Activated CD4-positive, alpha-beta T cell treated with anti-CD3 and anti-CD28 coated beads, Interleukin-2, amount 10 ng/mL, durations not matched to agents 7 days and 5 days (primary cell): Measurements from ENCODE around the gene AP4B1. TPM values are rescaled to one million over a fixed set of nuclear protein-coding genes. Genes with fewer than 3 reads are reported as not detected.
A peak's percentile ranks its signal among the peaks of the same experiment; 100 is the strongest.

Source experiments
- CTCF ChIA-PET: fragments of 350-600 bp; sonication (Branson Sonifier 250); formaldehyde crosslinking; loops from one replicate; lab custom pipeline; 2021; ENCODE audit warnings: antibody characterized with exemption; lab: Charles Lee
- POLR2A ChIA-PET: fragments of 350-600 bp; sonication (Branson Sonifier 250); formaldehyde crosslinking; loops from one replicate; lab custom pipeline; 2021; ENCODE audit warnings: antibody characterized with exemption; lab: Charles Lee
- DNase-seq: peaks from one replicate; pipeline ENCODE4 v3.0.0-alpha.2; 2020
- H3K27ac Mint-ChIP-seq: one replicate; pipeline ENCODE4 v1.8.0; 2021; ENCODE audit warnings: mild to moderate bottlenecking, moderate library complexity, mixed read lengths
- H3K27me3 Mint-ChIP-seq: one replicate; pipeline ENCODE4 v1.8.0; 2021; ENCODE audit warnings: mixed read lengths
- H3K36me3 Mint-ChIP-seq: one replicate; pipeline ENCODE4 v1.8.0; 2021; ENCODE audit warnings: low read depth, mixed read lengths
- H3K4me1 Mint-ChIP-seq: one replicate; pipeline ENCODE4 v1.8.0; 2021; ENCODE audit warnings: mixed read lengths
- H3K4me3 Mint-ChIP-seq: one replicate; pipeline ENCODE4 v1.8.0; 2021; ENCODE audit warnings: mild to moderate bottlenecking, moderate library complexity, mixed read lengths
- H3K9me3 Mint-ChIP-seq: one replicate; pipeline ENCODE4 v1.8.0; 2021; ENCODE audit warnings: mixed read lengths
- total RNA-seq, 2 experiments: library from RNA; stranded (reverse); gene quantifications; one replicate each; pipeline ENCODE4 v1.2.3, GENCODE V29; 2021

Gene AP4B1
- total RNA-seq, 2 experiments from 2014 or later = 39.4 to 41.9 TPM

DNA sequence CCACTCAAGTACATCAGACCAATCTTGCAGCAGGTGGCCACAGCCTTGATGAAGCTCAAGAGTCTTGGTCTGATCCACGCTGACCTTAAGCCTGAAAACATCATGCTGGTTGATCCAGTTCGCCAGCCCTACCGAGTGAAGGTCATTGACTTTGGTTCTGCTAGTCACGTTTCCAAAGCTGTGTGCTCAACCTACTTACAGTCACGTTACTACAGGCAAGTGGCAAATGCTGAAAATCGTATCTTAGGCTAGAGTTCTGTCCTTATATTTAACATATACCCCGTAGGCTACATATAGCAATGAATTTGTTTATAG lies 36.6 kb upstream of the AP4B1 start:
- H3K27ac Mint-ChIP-seq = peak overlapping the region; percentile 87
- H3K9me3 Mint-ChIP-seq = no peaks in the 10 kb centered on the region
- peaks cover 61% of the 10 kb centered on the region for H3K36me3 Mint-ChIP-seq
- peaks cover 77% of the 10 kb centered on the region for H3K4me1 Mint-ChIP-seq
- no peak for DNase-seq
- H3K4me3 Mint-ChIP-seq = no peak overlapping the region
- ChIA-PET CTCF (interaction anchor here (0.7 to 1.6 kb wide), 2 partner anchors 79 to 129 kb away, joined by 3 to 4 read pairs; partner anchors contain the start of gene RSBN1), POLR2A (interaction anchor here (0.6 kb wide), 1 partner anchor 37 kb away, joined by 15 read pairs; no protein-coding TSS in a partner anchor)
- H3K27me3 Mint-ChIP-seq = no peaks in the 10 kb centered on the region

DNA sequence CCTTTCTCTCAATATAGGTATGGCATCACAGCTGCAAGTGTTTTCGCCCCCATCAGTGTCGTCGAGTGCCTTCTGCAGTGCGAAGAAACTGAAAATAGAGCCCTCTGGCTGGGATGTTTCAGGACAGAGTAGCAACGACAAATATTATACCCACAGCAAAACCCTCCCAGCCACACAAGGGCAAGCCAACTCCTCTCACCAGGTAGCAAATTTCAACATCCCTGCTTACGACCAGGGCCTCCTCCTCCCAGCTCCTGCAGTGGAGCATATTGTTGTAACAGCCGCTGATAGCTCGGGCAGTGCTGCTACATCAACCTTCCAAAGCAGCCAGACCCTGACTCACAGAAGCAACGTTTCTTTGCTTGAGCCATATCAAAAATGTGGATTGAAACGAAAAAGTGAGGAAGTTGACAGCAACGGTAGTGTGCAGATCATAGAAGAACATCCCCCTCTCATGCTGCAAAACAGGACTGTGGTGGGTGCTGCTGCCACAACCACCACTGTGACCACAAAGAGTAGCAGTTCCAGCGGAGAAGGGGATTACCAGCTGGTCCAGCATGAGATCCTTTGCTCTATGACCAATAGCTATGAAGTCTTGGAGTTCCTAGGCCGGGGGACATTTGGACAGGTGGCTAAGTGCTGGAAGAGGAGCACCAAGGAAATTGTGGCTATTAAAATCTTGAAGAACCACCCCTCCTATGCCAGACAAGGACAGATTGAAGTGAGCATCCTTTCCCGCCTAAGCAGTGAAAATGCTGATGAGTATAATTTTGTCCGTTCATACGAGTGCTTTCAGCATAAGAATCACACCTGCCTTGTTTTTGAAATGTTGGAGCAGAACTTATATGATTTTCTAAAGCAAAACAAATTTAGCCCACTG lies 36.0 kb upstream of the AP4B1 start:
- CTCF ChIA-PET = interaction anchor here (0.7 to 1.6 kb wide), 4 partner anchors 34 to 129 kb away, joined by 3 to 4 read pairs (median 4); partner anchors contain the start of gene RSBN1
- Mint-ChIP-seq H3K36me3 (peaks cover 63% of the 10 kb centered on the region), H3K9me3 (no peaks in the 10 kb centered on the region), H3K27ac (peak overlapping the region; percentile 87), H3K27me3 (no peaks in the 10 kb centered on the region), H3K4me3 (peak overlapping the region; percentile 62), H3K4me1 (peaks cover 77% of the 10 kb centered on the region)
- DNase-seq = peak; percentile 51
- POLR2A ChIA-PET = interaction anchor here (0.6 kb wide), 1 partner anchor 37 kb away, joined by 15 read pairs; no protein-coding TSS in a partner anchor

DNA sequence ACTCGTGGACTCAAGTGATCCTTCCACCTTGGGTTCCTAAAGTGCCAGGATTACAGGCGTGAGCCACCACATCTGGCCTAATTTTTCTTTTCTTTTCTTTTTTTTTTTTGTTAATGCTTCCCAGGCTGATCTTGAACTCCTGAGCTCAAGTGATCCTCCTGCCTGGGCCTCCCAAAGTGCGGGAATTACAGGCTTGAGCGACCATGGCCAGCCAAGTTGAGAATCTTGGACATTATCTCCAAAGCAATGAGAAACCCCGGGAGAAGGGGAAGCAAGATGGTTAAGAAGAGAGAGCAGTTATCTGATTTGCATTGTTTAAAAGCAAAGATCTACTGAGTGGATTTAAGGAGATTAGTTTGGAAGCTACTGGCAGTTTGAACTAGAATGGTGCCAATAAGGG lies 33.6 kb upstream of the AP4B1 start:
- Mint-ChIP-seq H3K36me3 (peaks cover 65% of the 10 kb centered on the region), H3K27me3 (no peaks in the 10 kb centered on the region), H3K4me1 (peaks cover 84% of the 10 kb centered on the region), H3K27ac (peak overlapping the region; percentile 85), H3K4me3 (no peak overlapping the region), H3K9me3 (no peaks in the 10 kb centered on the region)
- ChIA-PET POLR2A (no interaction called here), CTCF (interaction anchor here (1.3 to 2.0 kb wide), 4 partner anchors 8 to 103 kb away, joined by 3 to 6 read pairs (median 4); partner anchors contain the start of gene HIPK1)
- DNase-seq = no peak

DNA sequence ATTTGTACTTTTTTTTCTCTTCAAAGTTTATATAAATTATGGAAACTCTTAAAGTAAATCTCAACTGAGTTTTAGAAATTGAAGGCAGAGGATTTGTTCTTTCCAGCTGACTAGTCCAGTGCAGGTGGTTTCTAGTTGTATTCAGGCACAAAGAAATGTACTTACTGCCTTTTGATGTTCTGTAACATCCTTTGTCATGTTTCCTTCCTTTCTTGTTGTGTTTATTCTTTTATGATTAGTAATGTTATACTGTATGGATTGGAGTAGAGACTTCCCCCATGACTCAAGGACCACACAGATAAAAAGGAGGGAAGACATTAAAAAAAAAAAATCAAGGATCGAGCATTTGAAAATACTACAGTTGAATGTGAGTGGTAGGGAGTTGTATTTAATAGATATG lies 32.5 kb upstream of the AP4B1 start:
- Mint-ChIP-seq H3K27ac (peak overlapping the region; percentile 81), H3K9me3 (no peaks in the 10 kb centered on the region), H3K4me3 (no peak overlapping the region), H3K36me3 (peaks cover 66% of the 10 kb centered on the region), H3K4me1 (peaks cover 90% of the 10 kb centered on the region), H3K27me3 (no peaks in the 10 kb centered on the region)
- POLR2A ChIA-PET = interaction anchor here (1.0 kb wide), 1 partner anchor 10 kb away, joined by 3 read pairs; no protein-coding TSS in a partner anchor
- CTCF ChIA-PET = interaction anchor here (0.9 to 1.8 kb wide), 3 partner anchors 9 to 40 kb away, joined by 3 to 5 read pairs (median 3); no protein-coding TSS in a partner anchor
- no peak for DNase-seq

DNA sequence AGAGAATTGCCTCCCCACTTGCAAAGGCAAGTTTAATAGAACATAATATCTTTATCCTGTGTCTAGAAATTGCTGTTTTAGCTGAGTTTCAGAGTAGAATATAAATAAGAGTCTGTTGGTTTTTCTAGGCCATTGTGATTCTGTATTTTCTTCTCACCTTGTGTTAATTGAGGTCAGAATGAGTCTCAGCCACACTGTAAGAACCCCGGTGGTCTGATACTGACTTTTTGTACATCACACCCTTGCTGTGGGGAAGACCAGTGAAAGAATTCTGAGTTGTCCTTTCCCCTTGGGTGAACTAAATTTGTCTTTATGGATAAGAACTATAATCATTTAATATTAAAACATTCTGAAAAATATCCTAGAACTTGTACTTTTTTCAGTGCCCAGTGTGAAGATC lies 31.4 kb upstream of the AP4B1 start:
- peaks cover 58% of the 10 kb centered on the region for H3K36me3 Mint-ChIP-seq
- H3K27me3 Mint-ChIP-seq = no peaks in the 10 kb centered on the region
- ChIA-PET CTCF (interaction anchor here (1.2 to 1.9 kb wide), 2 partner anchors 30 to 41 kb away, joined by 3 to 6 read pairs; no protein-coding TSS in a partner anchor), POLR2A (no interaction called here)
- H3K4me3 Mint-ChIP-seq = no peak overlapping the region
- no peak for DNase-seq
- H3K9me3 Mint-ChIP-seq = no peaks in the 10 kb centered on the region
- peaks cover 90% of the 10 kb centered on the region for H3K4me1 Mint-ChIP-seq
- H3K27ac Mint-ChIP-seq = no peak overlapping the region

DNA sequence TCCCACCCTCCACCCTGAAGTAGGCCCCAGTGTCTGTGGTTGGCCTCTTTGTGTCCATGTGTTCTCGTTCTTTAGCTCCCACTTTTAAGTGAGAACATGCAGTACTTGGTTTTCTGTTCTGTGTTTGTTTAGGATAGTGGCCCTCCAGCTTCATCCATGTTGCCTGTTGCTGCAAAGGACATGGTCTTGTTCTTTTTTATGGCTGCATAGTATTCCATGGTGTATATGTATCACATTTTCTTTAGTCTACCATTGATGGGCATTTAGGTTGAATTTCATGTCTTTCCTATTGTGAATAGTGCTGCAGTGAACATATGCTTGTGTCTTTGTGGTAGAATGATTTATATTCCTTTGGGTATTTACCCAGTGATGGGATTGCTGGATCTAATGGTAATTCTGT lies 30.6 kb upstream of the AP4B1 start:
- Mint-ChIP-seq H3K4me1 (peaks cover 86% of the 10 kb centered on the region), H3K36me3 (peaks cover 50% of the 10 kb centered on the region), H3K9me3 (no peaks in the 10 kb centered on the region), H3K27me3 (no peaks in the 10 kb centered on the region), H3K4me3 (no peak overlapping the region), H3K27ac (no peak overlapping the region)
- ChIA-PET POLR2A (no interaction called here), CTCF (interaction anchor here (0.6 to 1.9 kb wide), 6 partner anchors 12 to 352 kb away, joined by 3 to 6 read pairs (median 4); no protein-coding TSS in a partner anchor)
- no peak for DNase-seq

DNA sequence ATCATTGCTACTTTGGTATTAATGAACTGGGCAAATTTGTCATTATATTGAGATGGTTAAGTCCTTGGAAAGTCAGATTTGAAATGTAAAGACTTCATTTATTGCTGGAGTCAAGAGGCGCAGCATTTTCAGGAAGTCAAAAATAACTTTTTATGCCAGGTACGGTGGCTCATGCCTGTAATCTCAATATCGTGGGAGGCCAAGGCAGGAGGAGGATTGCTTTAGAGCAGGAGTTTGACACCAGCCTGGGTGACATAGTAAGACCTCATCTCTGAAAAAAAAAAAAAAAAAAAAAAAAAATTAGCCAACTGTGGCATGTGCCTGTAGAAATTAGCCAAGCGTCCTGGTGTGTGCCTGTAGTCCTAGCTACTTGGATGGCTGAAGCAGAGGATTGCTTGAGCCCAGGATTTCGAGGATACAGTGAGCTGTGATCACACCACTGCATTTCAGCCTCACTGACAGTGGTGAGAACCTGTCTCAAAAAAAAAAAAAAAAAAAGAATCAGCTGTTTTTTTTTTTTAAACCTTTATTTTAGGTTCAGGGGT lies 30.0 kb upstream of the AP4B1 start:
- Mint-ChIP-seq H3K4me1 (peaks cover 81% of the 10 kb centered on the region), H3K27ac (no peak overlapping the region), H3K4me3 (peak overlapping the region; percentile 86), H3K27me3 (no peaks in the 10 kb centered on the region), H3K9me3 (no peaks in the 10 kb centered on the region), H3K36me3 (peaks cover 48% of the 10 kb centered on the region)
- no peak for DNase-seq
- ChIA-PET CTCF (interaction anchor here (0.6 to 1.9 kb wide), 7 partner anchors 12 to 353 kb away, joined by 3 to 6 read pairs (median 5); no protein-coding TSS in a partner anchor), POLR2A (no interaction called here)

DNA sequence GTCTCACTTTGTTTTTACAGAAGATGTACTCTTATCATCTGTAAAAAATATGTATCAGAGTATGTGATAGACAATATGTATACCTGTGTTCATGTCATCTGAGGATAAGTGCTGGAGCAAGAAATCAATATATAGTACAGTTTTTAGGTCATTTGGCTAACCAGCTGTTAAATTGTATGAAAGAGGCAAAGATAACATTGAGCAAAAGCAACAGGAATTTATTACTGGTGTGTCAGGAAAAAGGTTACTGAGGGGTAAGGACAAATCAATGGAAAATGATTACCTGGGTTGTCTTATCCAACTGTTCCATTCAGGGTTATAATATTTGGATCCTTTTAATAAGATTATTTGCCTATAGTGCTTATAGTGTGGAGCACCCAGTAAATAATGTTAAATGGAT lies 29.4 kb upstream of the AP4B1 start:
- Mint-ChIP-seq H3K4me3 (peak overlapping the region; percentile 86), H3K27ac (peak overlapping the region; percentile 95), H3K36me3 (peaks cover 45% of the 10 kb centered on the region), H3K4me1 (peaks cover 75% of the 10 kb centered on the region), H3K9me3 (no peaks in the 10 kb centered on the region), H3K27me3 (no peaks in the 10 kb centered on the region)
- DNase-seq = no peak
- ChIA-PET POLR2A (no interaction called here), CTCF (interaction anchor here (1.1 to 1.4 kb wide), 3 partner anchors 10 to 58 kb away, joined by 3 to 6 read pairs (median 5); no protein-coding TSS in a partner anchor)

DNA sequence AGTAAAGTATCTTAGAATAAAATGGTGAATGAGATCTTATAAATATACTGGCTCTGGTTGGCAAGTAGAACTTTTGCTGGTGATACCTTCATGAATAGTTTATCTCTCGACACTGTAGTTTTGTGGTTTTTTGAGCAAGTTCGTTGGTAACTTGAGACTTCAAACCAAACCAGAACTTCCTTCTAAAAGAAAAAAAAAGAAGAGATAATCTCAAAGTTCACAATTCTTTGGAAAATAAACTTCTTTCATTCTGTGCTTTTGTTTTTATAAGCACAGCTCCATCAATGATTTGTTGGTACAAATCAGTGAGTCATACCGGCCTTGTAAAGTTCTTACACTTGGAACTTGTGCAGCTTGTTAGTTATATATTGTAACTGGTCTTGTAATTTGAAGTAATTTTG lies 26.9 kb upstream of the AP4B1 start:
- CTCF ChIA-PET = interaction anchor here (0.7 to 3.3 kb wide), 8 partner anchors 14 to 95 kb away, joined by 3 to 16 read pairs (median 5); no protein-coding TSS in a partner anchor
- Mint-ChIP-seq H3K27me3 (no peaks in the 10 kb centered on the region), H3K36me3 (peaks cover 32% of the 10 kb centered on the region), H3K27ac (peak overlapping the region; percentile 95), H3K4me1 (peaks cover 63% of the 10 kb centered on the region), H3K9me3 (no peaks in the 10 kb centered on the region), H3K4me3 (peak overlapping the region; percentile 86)
- peak; percentile 24 for DNase-seq
- POLR2A ChIA-PET = no interaction called here

DNA sequence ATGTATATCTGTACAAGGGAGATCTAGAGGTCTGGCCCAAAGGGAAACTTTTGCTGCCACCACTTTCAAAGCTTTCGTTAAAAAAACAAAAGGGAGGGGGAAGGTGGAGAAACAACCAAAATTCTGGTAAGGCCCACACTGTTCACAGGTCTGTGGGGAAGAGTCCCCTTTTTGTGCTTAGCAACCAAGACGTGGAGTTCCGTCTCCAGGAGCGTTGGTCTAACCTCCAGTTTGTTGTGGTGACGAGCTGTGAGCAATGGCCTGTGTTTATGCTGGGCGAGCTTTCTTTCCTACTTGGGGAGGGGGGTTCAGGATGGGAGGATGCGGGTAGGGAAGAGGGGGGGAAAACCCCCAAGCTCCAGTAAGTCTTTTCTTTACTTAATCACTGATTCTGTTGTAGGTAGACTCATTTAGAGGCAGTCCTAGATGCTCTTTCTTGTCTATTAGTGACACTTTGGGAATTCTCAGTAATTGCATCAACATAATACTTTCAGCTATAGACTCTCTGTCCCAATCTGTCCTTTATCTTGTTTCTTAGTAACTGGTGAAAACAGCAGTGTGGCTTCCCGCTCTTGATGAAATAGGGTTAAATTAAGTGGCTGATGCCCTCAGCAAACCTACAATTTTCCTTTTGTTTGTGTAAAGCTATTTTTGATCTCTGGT lies 26.0 kb upstream of the AP4B1 start:
- ChIA-PET CTCF (interaction anchor here (0.9 to 4.7 kb wide), 13 partner anchors 10 to 113 kb away, joined by 3 to 38 read pairs (median 5); partner anchors contain the start of genes AP4B1 and DCLRE1B), POLR2A (no interaction called here)
- Mint-ChIP-seq H3K27me3 (no peaks in the 10 kb centered on the region), H3K27ac (peak overlapping the region; percentile 95), H3K9me3 (no peaks in the 10 kb centered on the region), H3K4me1 (peaks cover 55% of the 10 kb centered on the region), H3K4me3 (peak overlapping the region; percentile 86), H3K36me3 (peaks cover 28% of the 10 kb centered on the region)
- peak; percentile 79 for DNase-seq

DNA sequence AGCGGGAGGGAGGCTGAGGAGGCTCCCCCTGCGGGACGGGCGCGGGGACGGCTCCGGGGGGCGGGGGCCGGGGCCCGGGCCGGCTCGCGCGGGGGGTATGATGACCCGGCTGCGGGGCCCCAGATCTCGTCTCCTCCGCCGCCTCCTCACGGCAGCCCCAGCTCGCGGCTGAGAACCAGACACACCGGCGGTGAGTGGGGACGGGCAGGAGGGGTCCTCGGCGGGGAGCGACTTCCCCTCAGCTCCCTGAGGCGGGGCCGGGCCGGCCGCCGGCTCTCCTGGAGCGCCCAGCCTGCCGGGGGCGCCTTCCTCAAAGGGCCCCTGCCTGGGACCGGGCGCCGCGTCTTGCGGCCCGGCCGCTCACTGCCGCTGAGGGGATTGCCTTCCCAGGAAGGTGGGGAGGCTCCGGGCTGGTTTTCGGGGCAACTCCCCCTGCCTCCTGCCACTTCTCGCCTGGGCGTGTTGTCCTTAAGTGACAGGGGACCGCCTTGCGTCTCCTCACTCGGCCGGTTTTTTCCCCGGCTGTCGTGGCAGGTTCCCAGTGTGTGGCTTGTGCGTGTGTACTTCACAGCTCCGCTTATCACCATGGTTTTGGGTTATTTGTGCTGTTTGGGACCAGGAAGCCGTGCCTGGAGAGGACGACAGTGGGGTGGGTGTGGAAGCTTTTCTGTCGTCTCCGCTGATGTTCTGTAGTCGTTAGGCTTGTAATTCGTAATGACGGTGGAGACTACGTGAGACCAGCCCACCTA lies 25.3 kb upstream of the AP4B1 start:
- POLR2A ChIA-PET = interaction anchor here (0.5 to 1.8 kb wide), 5 partner anchors 24 to 118 kb away, joined by 3 to 10 read pairs (median 7); partner anchors contain the start of genes AP4B1, DCLRE1B and RSBN1
- peaks cover 20% of the 10 kb centered on the region for H3K36me3 Mint-ChIP-seq
- H3K4me3 Mint-ChIP-seq = peak overlapping the region; percentile 96
- H3K27ac Mint-ChIP-seq = peak overlapping the region; percentile 95
- CTCF ChIA-PET = interaction anchor here (0.6 to 4.7 kb wide), 17 partner anchors 9 to 112 kb away, joined by 3 to 38 read pairs (median 5); partner anchors contain the start of genes AP4B1 and DCLRE1B
- no peaks in the 10 kb centered on the region for H3K27me3 Mint-ChIP-seq
- no peaks in the 10 kb centered on the region for H3K9me3 Mint-ChIP-seq
- peaks cover 48% of the 10 kb centered on the region for H3K4me1 Mint-ChIP-seq
- DNase-seq = peak; percentile 68
